22Rv1 (cell line): ENCODE measurements around the gene NR1I3.

Source experiments
- ZFX ChIP-seq: fragments of 450-650 bp; IDR thresholded peaks from 2 replicates; pipeline ENCODE4 v1.6.1; 2017; ENCODE audit warnings: antibody characterized with exemption, borderline replicate concordance
- TF ChIP-seq, protein P1 (sequence below): fragments of 450-650 bp; IDR thresholded peaks from 2 replicates; pipeline ENCODE4 v1.5.1; 2017; ENCODE audit warnings: mild to moderate bottlenecking

DNA sequence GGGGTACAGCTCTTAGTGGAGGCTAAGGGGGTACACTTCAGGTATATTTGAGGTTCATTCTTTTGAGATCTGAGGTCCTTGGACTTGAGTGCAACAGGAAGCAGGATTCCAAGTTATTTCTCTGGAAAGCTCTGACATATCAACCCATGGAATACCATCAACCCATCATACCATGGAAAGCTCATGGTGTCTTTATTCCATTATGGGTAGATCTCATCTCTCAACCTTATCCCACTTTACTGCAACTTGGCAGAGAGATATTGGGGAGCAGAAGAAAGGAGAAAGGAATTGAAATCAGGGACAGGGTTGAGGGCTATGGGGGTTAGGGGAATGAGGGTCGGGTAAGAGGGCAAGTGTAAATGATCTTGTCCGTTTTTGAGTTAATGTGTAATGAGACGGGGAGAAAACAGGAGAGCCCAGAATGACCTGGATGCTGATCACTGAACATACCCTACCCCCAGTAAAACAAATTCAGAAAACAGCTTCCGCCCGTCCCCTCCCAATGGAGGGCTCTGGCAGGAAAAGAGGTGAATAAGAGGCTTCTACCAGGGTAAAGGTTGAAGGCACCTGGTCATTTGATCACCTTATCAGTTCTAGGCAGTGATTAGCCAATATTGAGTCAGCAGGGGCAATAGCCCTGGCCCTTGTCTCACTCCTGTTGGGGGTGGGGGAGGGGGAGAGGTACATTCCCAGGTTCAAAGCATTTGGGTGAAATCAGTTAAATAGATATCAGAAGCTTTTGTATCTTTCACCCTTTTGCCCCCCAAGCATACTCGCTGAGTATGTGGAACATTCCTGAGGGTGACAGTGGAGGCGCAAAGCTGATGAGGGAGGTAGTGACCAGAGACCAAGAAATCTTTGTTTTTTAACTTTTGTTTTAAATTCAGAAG, 14.0 kb downstream of the NR1I3 start:
- TF ChIP-seq, protein P1, sequence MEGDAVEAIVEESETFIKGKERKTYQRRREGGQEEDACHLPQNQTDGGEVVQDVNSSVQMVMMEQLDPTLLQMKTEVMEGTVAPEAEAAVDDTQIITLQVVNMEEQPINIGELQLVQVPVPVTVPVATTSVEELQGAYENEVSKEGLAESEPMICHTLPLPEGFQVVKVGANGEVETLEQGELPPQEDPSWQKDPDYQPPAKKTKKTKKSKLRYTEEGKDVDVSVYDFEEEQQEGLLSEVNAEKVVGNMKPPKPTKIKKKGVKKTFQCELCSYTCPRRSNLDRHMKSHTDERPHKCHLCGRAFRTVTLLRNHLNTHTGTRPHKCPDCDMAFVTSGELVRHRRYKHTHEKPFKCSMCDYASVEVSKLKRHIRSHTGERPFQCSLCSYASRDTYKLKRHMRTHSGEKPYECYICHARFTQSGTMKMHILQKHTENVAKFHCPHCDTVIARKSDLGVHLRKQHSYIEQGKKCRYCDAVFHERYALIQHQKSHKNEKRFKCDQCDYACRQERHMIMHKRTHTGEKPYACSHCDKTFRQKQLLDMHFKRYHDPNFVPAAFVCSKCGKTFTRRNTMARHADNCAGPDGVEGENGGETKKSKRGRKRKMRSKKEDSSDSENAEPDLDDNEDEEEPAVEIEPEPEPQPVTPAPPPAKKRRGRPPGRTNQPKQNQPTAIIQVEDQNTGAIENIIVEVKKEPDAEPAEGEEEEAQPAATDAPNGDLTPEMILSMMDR, result no peak
- no peak for TF ChIP-seq ZFX
